Brain microvascular endothelial cell (primary cell): ENCODE measurements around the gene MAP3K9.

Experiments
- DNase-seq: peaks from one replicate; pipeline ENCODE4 v3.0.0-alpha.2; 2020
- H3K27ac ChIP-seq: fragments of 250-450 bp; sonication (Bioruptor Pico); 2 replicates; pipeline ENCODE4 v1.5.1; 2020; ENCODE audit warnings: mild to moderate bottlenecking, moderate library complexity
- H3K27me3 ChIP-seq: fragments of 250-450 bp; sonication (Bioruptor Pico); replicated peaks from 2 replicates; pipeline ENCODE4 v1.5.1; 2020; ENCODE audit warnings: mild to moderate bottlenecking
- H3K36me3 ChIP-seq: fragments of 250-450 bp; sonication (Bioruptor Pico); replicated peaks from 2 replicates; pipeline ENCODE4 v1.5.1; 2020; ENCODE audit warnings: mild to moderate bottlenecking
- H3K4me3 ChIP-seq: 2 replicates; pipeline ENCODE4 v1.5.1; 2011; ENCODE audit warnings: low read depth, mild to moderate bottlenecking, control low read depth, low read length, moderate library complexity
- in situ Hi-C: cut with HindIII; loops from 2 replicates; pipeline ENCODE4 v1.10.0; 2017; ENCODE audit warnings: low sequenced_read_pairs, low pct_ligation_motif_present
- TF ChIP-seq, protein P1 (sequence below): IDR thresholded peaks from 2 replicates; pipeline ENCODE4 v1.5.1; 2011; ENCODE audit warnings: low read depth, mild to moderate bottlenecking, moderate library complexity, low read length, control low read depth, inconsistent platforms; ENCODE audit errors: missing control alignments

The MAP3K9 gene

DNA sequence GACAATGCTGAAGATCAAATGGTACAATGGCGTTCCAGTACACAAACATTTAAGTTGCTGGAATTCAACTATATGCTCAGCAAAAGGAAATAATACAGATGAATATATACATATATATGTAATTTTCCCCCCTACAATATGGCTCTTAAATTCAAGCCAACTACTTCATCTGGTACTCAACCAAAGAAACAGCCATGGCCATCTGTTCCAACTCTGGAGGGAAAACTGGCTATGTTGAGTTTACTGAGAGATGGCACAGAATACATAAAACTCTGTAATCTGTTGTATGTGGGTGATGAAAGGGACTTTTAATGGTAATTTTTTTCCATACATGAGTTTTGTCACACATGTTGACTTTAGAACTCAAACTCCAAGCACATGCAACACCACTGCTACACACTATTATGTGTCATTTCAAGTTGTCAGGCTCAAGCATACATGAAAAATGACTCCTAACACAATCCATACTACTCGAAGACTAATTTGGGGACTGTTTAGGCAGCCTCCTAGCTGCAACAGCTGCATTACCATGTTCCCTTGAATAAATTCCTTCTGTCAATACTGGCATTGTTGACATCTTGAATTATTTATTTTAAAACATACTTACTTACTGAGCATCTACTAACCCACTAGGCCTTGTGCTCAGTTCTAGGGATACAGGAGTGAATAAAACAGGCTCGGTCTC is 38.2 kb upstream of the MAP3K9 start:
- in situ Hi-C loops, result no loop called here
- no peaks in the 10 kb centered on the region for H3K27me3 ChIP-seq
- no peak overlapping the region for H3K4me3 ChIP-seq
- TF ChIP-seq, protein P1, sequence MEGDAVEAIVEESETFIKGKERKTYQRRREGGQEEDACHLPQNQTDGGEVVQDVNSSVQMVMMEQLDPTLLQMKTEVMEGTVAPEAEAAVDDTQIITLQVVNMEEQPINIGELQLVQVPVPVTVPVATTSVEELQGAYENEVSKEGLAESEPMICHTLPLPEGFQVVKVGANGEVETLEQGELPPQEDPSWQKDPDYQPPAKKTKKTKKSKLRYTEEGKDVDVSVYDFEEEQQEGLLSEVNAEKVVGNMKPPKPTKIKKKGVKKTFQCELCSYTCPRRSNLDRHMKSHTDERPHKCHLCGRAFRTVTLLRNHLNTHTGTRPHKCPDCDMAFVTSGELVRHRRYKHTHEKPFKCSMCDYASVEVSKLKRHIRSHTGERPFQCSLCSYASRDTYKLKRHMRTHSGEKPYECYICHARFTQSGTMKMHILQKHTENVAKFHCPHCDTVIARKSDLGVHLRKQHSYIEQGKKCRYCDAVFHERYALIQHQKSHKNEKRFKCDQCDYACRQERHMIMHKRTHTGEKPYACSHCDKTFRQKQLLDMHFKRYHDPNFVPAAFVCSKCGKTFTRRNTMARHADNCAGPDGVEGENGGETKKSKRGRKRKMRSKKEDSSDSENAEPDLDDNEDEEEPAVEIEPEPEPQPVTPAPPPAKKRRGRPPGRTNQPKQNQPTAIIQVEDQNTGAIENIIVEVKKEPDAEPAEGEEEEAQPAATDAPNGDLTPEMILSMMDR, result no peak
- no peak for DNase-seq
- no peak overlapping the region for H3K27ac ChIP-seq
- no peaks in the 10 kb centered on the region for H3K36me3 ChIP-seq

DNA sequence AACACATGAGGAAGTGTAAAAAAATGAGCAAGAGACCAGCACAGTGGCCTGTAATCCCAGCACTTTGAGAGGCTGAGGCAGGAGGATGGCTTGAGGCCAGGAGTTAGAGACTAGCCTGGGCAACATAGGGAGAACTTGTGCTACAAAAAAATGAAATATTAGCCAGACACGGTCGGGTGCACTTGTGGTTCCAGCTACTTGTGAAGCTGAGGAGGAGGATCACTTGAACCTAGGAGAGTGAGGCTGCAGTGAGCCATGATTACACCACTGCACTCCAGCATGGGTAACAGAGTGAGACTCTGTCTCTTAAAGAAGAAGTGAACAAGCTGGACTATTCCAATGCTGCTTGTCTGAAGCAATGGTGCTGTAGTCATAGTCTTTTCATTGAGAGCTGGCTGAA is 36.3 kb upstream of the MAP3K9 start:
- in situ Hi-C loops, result no loop called here
- no peak overlapping the region for H3K27ac ChIP-seq
- H3K27me3 ChIP-seq, result no peaks in the 10 kb centered on the region
- H3K4me3 ChIP-seq, result no peak overlapping the region
- no peaks in the 10 kb centered on the region for H3K36me3 ChIP-seq
- TF ChIP-seq, protein P1, result no peak
- DNase-seq, result no peak

DNA sequence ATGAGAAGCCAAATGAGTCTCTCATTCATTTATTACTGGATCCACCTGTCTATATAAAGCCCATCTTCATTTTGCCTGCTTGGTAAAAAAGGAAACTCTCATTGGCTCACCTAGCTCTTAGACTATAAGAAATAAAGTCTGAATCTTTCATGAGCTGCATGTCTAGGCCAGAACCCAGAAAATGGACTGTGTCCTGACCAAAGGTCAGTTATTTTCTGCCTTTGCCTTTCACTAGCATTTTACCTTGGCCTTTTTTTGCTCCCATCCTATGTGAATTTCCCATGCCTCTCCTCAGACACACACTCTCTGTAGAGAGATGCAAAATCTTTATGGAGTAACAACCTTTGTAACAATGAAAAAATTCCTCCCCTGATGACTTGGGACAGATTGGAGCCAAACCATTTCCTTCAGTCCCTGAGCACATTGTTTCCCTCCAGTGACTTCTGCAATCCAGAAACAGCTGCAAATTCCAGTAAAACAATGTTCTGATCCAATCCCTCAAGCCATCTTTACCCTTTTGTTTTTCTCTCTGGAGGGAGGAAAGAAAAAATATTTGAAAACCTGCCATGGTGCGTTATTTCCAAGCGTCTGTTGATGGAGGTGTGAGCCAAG is 33.6 kb upstream of the MAP3K9 start:
- Histone ChIP-seq H3K36me3 (no peaks in the 10 kb centered on the region), H3K4me3 (no peak overlapping the region), H3K27me3 (no peaks in the 10 kb centered on the region), H3K27ac (no peak overlapping the region)
- in situ Hi-C loops, result no loop called here
- TF ChIP-seq, protein P1, result no peak
- no peak for DNase-seq

DNA sequence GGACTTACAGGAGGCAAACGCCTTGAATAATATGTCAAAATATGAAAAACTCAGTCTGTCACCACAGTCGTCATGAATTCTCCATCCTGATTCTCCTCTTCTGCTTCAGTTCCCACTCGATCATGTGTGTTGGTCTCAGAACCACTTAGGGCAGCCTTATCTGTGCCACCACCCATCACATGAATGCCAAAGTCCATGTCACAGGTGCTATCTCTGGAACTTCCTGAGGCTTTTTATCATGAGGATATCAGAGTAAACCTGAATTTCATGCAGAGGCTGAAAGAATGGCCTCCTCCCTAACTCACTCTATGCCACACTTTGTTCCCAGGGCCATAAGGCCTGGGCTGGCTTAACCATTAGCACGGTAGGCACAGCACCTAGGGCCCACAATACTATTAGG is 28.8 kb upstream of the MAP3K9 start:
- Histone ChIP-seq H3K27me3 (no peaks in the 10 kb centered on the region), H3K27ac (no peak overlapping the region), H3K36me3 (no peaks in the 10 kb centered on the region), H3K4me3 (no peak overlapping the region)
- TF ChIP-seq, protein P1, result no peak
- no peak for DNase-seq
- in situ Hi-C loops, result no loop called here

DNA sequence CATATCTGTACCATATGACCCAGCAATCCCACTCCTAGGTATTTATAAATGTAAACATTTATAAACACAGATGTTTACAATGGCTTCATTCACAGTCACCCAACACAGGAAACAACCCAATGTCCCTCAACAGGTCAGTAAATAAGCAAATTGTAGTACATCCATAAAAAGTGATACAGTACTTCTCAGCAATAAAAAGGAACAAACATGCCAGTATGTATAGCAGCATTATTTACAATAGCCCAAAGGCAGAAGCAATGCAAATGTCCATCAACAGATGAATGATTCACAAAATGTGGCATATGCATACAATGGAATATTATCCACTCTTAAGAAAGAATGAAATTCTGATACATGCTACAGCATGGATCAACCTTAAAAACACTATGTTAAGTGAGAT is 27.6 kb upstream of the MAP3K9 start:
- DNase-seq, result no peak
- Histone ChIP-seq H3K4me3 (no peak overlapping the region), H3K27me3 (no peaks in the 10 kb centered on the region), H3K36me3 (no peaks in the 10 kb centered on the region), H3K27ac (no peak overlapping the region)
- TF ChIP-seq, protein P1, result no peak
- in situ Hi-C loops, result no loop called here

DNA sequence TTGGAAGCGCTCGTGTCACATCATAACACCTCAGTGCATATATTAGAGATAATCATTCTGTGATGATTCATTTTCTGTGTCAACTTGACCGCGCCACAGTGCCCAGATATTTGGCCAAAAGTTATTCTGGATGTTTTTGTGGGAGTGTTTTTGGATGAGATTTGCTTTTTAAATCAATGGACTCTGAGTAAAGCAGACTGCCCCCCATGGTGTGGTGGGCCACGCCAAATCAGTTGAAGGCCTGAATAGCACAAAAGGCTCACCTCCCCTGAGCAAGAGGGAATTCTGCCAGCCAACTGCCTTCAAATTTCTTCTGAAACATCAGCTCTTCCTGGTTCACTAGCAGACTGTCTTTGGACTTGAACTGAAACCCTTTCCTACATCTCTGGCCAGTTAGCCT is 24.6 kb upstream of the MAP3K9 start:
- Histone ChIP-seq H3K36me3 (no peaks in the 10 kb centered on the region), H3K27ac (no peak overlapping the region), H3K27me3 (no peaks in the 10 kb centered on the region), H3K4me3 (no peak overlapping the region)
- no peak for DNase-seq
- TF ChIP-seq, protein P1, result no peak
- in situ Hi-C loops, result no loop called here
